ENCODE results near the gene COL17A1.

Gene COL17A1

GRCh38 chr10:104096692-104097091 is 11.0 kb upstream of the COL17A1 start:
- DNase-seq, result no peak

- DNase-seq, result no peak
Measured at GRCh38 chr10:104092749-104093148, 7.1 kb upstream of the COL17A1 start.

GRCh38 chr10:104090611-104091010 is 4.9 kb upstream of the COL17A1 start:
- no peak for DNase-seq

GRCh38 chr10:104089621-104090020 is 3.9 kb upstream of the COL17A1 start:
- DNase-seq, result no peak

GRCh38 chr10:104088239-104088638 is 2.6 kb upstream of the COL17A1 start:
- no peak for DNase-seq

GRCh38 chr10:104084482-104085142 is 1.1 kb downstream of the COL17A1 start:
- no peak for DNase-seq

GRCh38 chr10:104081998-104082397 is 3.7 kb downstream of the COL17A1 start:
- DNase-seq, result no peak

- peak; percentile 29 for DNase-seq
Measured at GRCh38 chr10:104080762-104081161, 4.9 kb downstream of the COL17A1 start.

- DNase-seq, result no peak
Measured at GRCh38 chr10:104077663-104078151, 8.0 kb downstream of the COL17A1 start.

GRCh38 chr10:104077247-104077646 is 8.4 kb downstream of the COL17A1 start:
- DNase-seq, result no peak

GRCh38 chr10:104076743-104077160 is 8.9 kb downstream of the COL17A1 start:
- peak; percentile 67 for DNase-seq

- no peak for DNase-seq
Measured at GRCh38 chr10:104074505-104074904, 11.2 kb downstream of the COL17A1 start.

- DNase-seq, result no peak
Measured at GRCh38 chr10:104072786-104073185, 12.9 kb downstream of the COL17A1 start.

GRCh38 chr10:104069613-104070012 is 16.1 kb downstream of the COL17A1 start:
- peak; percentile 35 for DNase-seq

GRCh38 chr10:104067525-104067924 is 18.2 kb downstream of the COL17A1 start:
- DNase-seq, result no peak

- no peak for DNase-seq
Measured at GRCh38 chr10:104066945-104067344, 18.7 kb downstream of the COL17A1 start.

GRCh38 chr10:104065748-104066147 is 19.9 kb downstream of the COL17A1 start:
- DNase-seq, result no peak

- DNase-seq, result no peak
Measured at GRCh38 chr10:104061196-104061595, 24.5 kb downstream of the COL17A1 start.

- DNase-seq, result no peak
Measured at GRCh38 chr10:104059364-104059763, 26.3 kb downstream of the COL17A1 start.

GRCh38 chr10:104057717-104058116 is 28.0 kb downstream of the COL17A1 start:
- no peak for DNase-seq

GRCh38 chr10:104056619-104057273 is 28.9 kb downstream of the COL17A1 start:
- no peak for DNase-seq

- DNase-seq, result no peak
Measured at GRCh38 chr10:104054430-104054829, 31.2 kb downstream of the COL17A1 start.

- no peak for DNase-seq
Measured at GRCh38 chr10:104053201-104053600, 32.5 kb downstream of the COL17A1 start.

- DNase-seq, result no peak
Measured at GRCh38 chr10:104052431-104052830, 33.2 kb downstream of the COL17A1 start.

Measured in NCI-H2171 treated with DMSO at 0.1 percent for 48 hours (cell line).